ENCODE data around the gene CD81.

The CD81 gene

DNA sequence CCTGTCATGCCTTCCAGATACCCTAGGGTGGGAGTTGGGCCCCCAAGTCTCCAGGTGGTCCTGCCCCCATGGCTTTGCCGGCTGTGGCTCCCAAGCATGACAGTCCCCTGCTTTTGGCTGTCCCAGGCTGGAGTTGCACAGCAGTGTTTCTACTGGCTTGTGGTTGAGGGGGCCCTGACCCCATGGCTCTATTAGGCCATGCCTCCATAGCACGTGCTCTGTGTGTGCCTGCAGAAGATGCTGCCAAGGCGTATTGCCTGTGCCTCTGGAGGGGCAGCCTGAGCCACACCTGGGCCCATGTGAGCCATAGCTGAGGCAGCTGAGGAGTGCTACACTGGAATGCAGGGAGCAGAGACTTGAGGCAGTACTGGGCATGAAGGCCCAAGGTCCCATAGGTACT, 25.4 kb upstream of the CD81 start:
- no peak for TF ChIP-seq ZBTB7A (IDR thresholded peaks at IDR 0.05; ENCODE audit: low read depth)
- TF ChIP-seq NFIC (IDR thresholded peaks at IDR 0.05): no peak
- no peak for TF ChIP-seq EP300 (IDR thresholded peaks at IDR 0.05; ENCODE audit: borderline replicate concordance)

DNA sequence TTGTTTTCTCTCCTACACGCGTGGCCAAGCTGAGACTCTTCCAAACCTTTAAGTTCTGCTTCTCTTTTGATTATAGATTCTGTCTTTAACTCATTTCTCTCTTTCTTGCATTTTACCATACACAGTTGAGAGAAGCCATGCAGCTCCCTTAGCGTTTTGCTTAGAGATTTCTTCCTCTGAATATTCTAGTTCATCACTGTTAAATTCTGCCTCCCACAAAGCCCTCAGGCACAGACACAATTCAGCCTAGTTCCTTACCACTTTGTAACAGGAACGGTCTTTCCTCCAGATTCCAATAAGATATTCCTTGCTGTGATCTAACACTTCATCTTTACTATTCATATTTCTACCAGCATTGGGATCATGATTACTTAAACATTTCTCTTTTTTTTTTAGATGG, 24.7 kb upstream of the CD81 start:
- TF ChIP-seq RAD21 (IDR thresholded peaks at IDR 0.05; ENCODE audit: low read depth) (no peak), TAF1 (IDR thresholded peaks at IDR 0.05; ENCODE audit: low read depth) (no peak)

DNA sequence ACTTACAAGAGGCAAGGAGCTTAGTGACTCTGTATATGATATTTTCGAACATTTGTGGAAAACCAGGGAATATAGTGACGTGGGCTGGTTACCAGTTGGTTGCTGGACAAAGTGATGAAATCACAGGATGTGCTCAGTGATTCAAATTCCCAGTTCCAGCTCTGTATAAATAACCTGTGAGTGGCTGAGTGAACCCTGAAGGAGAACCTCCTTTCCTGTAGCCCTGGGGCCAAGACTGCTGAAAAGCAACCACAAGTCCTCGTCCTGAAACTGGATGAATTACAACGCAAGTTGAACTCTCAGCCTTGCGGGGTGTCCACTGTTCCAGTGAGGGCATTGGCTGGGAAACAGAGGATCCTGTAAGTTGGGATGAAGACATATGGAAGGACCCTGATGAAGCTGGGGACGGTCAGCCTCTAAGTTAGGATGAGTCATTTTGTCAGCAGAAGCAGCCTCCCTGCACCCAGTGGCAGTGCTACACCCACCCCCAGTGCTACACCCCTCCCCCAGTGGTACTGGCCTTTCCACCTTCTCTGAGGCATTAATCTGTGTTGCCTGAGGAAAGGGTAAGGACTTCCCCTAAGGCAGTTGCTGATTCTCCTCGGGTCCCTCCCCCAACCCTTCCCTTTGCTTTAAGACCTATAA, 22.0 kb upstream of the CD81 start:
- TF ChIP-seq, protein P1, sequence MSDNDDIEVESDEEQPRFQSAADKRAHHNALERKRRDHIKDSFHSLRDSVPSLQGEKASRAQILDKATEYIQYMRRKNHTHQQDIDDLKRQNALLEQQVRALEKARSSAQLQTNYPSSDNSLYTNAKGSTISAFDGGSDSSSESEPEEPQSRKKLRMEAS (IDR thresholded peaks at IDR 0.05): no peak
- TF ChIP-seq, protein P2, sequence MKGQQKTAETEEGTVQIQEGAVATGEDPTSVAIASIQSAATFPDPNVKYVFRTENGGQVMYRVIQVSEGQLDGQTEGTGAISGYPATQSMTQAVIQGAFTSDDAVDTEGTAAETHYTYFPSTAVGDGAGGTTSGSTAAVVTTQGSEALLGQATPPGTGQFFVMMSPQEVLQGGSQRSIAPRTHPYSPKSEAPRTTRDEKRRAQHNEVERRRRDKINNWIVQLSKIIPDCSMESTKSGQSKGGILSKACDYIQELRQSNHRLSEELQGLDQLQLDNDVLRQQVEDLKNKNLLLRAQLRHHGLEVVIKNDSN (IDR thresholded peaks at IDR 0.05): no peak
- TF ChIP-seq TAF1 (IDR thresholded peaks at IDR 0.05; ENCODE audit: low read depth): no peak
- TF ChIP-seq EP300 (IDR thresholded peaks at IDR 0.05; ENCODE audit: borderline replicate concordance): no peak
- TF ChIP-seq EGR1 (IDR thresholded peaks at IDR 0.05): no peak
- no peak for TF ChIP-seq CREB1 (IDR thresholded peaks at IDR 0.05; ENCODE audit: low read depth)
- TF ChIP-seq, protein P3, sequence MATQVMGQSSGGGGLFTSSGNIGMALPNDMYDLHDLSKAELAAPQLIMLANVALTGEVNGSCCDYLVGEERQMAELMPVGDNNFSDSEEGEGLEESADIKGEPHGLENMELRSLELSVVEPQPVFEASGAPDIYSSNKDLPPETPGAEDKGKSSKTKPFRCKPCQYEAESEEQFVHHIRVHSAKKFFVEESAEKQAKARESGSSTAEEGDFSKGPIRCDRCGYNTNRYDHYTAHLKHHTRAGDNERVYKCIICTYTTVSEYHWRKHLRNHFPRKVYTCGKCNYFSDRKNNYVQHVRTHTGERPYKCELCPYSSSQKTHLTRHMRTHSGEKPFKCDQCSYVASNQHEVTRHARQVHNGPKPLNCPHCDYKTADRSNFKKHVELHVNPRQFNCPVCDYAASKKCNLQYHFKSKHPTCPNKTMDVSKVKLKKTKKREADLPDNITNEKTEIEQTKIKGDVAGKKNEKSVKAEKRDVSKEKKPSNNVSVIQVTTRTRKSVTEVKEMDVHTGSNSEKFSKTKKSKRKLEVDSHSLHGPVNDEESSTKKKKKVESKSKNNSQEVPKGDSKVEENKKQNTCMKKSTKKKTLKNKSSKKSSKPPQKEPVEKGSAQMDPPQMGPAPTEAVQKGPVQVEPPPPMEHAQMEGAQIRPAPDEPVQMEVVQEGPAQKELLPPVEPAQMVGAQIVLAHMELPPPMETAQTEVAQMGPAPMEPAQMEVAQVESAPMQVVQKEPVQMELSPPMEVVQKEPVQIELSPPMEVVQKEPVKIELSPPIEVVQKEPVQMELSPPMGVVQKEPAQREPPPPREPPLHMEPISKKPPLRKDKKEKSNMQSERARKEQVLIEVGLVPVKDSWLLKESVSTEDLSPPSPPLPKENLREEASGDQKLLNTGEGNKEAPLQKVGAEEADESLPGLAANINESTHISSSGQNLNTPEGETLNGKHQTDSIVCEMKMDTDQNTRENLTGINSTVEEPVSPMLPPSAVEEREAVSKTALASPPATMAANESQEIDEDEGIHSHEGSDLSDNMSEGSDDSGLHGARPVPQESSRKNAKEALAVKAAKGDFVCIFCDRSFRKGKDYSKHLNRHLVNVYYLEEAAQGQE (IDR thresholded peaks at IDR 0.05; ENCODE audit: low read depth): no peak
- no peak for TF ChIP-seq FOXM1 (IDR thresholded peaks at IDR 0.05; ENCODE audit: borderline replicate concordance, low read depth)
- TF ChIP-seq ZBTB7A (IDR thresholded peaks at IDR 0.05; ENCODE audit: low read depth): no peak
- TF ChIP-seq RAD21 (IDR thresholded peaks at IDR 0.05; ENCODE audit: low read depth): no peak
- TF ChIP-seq NFIC (IDR thresholded peaks at IDR 0.05): no peak
- no peak for TF ChIP-seq CEBPB (IDR thresholded peaks at IDR 0.05)
- TF ChIP-seq TEAD4 (IDR thresholded peaks at IDR 0.05): no peak
- no peak for TF ChIP-seq TCF12 (IDR thresholded peaks at IDR 0.05; ENCODE audit: low read depth)

DNA sequence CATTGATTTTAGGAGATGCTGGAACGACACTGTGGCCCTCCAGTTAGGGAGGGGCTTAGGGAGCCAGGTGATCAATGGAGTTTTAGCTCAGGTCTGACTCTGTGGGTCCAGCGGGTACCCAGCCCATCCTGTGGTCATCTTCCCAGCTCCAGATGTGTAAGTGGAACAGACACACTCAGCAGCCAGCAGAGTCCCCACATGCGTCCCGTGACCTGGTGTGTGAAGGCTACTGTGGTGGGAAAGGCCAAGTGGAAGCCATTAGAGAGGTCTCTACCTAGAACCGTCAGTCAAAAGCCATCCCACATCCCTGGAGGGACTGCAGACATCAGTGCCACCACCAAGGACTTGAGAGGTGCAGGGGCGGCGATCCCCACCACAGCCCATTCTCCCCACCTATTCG, 19.9 kb upstream of the CD81 start:
- no peak for TF ChIP-seq ZBTB7A (IDR thresholded peaks at IDR 0.05; ENCODE audit: low read depth)
- no peak for TF ChIP-seq TCF12 (IDR thresholded peaks at IDR 0.05; ENCODE audit: low read depth)
- TF ChIP-seq TEAD4 (IDR thresholded peaks at IDR 0.05): no peak

DNA sequence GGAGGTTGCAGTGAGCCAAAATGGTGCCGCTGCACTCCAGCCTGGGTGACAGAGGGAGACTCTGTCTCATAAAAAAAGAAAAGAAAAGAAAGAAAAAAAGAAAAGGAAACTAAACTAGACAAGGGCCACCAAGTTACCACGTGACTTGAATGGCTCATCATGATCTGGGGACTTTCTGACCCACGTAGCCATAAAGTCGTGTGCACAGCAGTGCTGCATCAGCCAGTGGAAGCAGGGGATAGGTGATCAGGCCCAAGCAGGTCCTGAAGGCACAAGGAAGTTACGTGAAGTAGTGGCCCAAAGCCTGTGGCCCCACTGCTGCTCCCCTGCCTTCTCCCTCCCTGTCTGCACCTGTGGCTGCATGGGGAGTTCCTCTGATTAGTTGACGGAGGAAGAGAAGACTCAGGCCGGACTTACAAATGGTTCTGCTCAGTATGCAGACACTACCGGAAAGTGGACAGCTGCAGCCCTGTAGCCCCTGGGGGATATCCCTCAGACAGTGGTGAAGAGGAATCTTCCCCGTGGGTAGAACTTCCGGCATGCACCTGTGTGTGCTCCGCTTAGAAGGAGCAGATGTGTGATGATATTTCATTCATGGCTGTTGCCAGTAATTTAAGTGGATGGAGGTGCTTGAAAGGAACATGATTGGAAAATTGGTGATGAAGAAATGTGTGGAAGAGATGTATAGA, 18.2 kb upstream of the CD81 start:
- no peak for TF ChIP-seq NFIC (IDR thresholded peaks at IDR 0.05)
- no peak for TF ChIP-seq RAD21 (IDR thresholded peaks at IDR 0.05; ENCODE audit: low read depth)
- TF ChIP-seq YY1 (IDR thresholded peaks at IDR 0.05; ENCODE audit: low read depth): no peak
- TF ChIP-seq, protein P2 (IDR thresholded peaks at IDR 0.05): no peak
- TF ChIP-seq EGR1 (IDR thresholded peaks at IDR 0.05): no peak
- no peak for TF ChIP-seq EP300 (IDR thresholded peaks at IDR 0.05; ENCODE audit: borderline replicate concordance)
- TF ChIP-seq ZBTB7A (IDR thresholded peaks at IDR 0.05; ENCODE audit: low read depth): no peak
- TF ChIP-seq, protein P3 (IDR thresholded peaks at IDR 0.05; ENCODE audit: low read depth): no peak
- no peak for TF ChIP-seq TEAD4 (IDR thresholded peaks at IDR 0.05)
- TF ChIP-seq CEBPB (IDR thresholded peaks at IDR 0.05): no peak
- TF ChIP-seq, protein P1 (IDR thresholded peaks at IDR 0.05): no peak
- TF ChIP-seq FOXM1 (IDR thresholded peaks at IDR 0.05; ENCODE audit: borderline replicate concordance, low read depth): no peak

DNA sequence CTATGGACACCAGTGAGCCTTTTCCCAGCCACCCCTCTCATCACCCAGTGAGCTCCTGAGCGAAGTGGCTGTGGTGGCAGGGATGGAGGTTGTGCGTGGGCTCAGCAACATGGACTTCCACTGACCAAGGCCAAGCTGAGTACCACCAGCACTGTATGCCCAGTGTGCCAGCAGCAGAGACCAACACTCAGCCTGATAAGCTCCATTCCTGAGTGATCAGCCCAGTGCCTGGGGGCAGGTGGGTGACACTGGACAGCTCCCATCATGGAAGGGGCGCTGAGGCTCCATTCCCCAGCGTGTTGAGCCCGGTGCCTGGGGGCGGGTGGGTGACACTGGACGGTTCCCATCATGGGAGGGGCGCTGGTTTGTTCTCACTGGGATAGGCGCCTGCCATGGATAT, 17.6 kb upstream of the CD81 start:
- TF ChIP-seq TEAD4 (IDR thresholded peaks at IDR 0.05) (no peak), YY1 (IDR thresholded peaks at IDR 0.05; ENCODE audit: low read depth) (no peak), ZBTB7A (IDR thresholded peaks at IDR 0.05; ENCODE audit: low read depth) (no peak), TCF12 (IDR thresholded peaks at IDR 0.05; ENCODE audit: low read depth) (no peak), CREB1 (IDR thresholded peaks at IDR 0.05; ENCODE audit: low read depth) (no peak), RAD21 (IDR thresholded peaks at IDR 0.05; ENCODE audit: low read depth) (no peak), CEBPB (IDR thresholded peaks at IDR 0.05) (no peak)
- TF ChIP-seq, protein P2 (IDR thresholded peaks at IDR 0.05): no peak
- TF ChIP-seq, protein P1 (IDR thresholded peaks at IDR 0.05): no peak

Data from Ishikawa (cell line).